Breast epithelium (tissue), 4 donors: Measurements from ENCODE around the gene FBLN2. TPM values are rescaled to one million over a fixed set of nuclear protein-coding genes. Genes with fewer than 3 reads are reported as not detected.

ENCODE experiments used
- DNase-seq, 2 donors: peaks; one replicate each; pipeline ENCODE4 v3.0.0-alpha.2; 2019; ENCODE audit warnings: low spot score in 2 of 2
- H3K27ac ChIP-seq, 2 donors: fragments of 200-600 bp; sonication (generic) in 1 of 2; one replicate each; pipeline ENCODE4 v1.5.1; 2016 to 2019; ENCODE audit warnings: mild to moderate bottlenecking in 1 of 2
- H3K27me3 ChIP-seq, 2 donors: fragments of 200-600 bp; sonication (generic) in 1 of 2; one replicate each; pipeline versions ENCODE4 v1.5.1 to v1.6.0; 2017 to 2019; ENCODE audit warnings: control low read depth in 1 of 2, mild to moderate bottlenecking in 1 of 2
- H3K36me3 ChIP-seq: fragments of 200-600 bp; one replicate; pipeline ENCODE4 v1.5.1; 2019
- H3K4me1 ChIP-seq, 2 donors: fragments of 200-600 bp; sonication (generic); one replicate each; pipeline ENCODE4 v1.5.1; 2016 to 2019; ENCODE audit warnings: control low read depth in 1 of 2
- H3K4me3 ChIP-seq, 3 donors: fragments of 200-600 bp; sonication (generic); 1 replicate in 2 of 3; 2 replicates in 1 of 3; pipeline ENCODE4 v1.5.1; 2016 to 2019; ENCODE audit warnings: mild to moderate bottlenecking in 3 of 3, moderate library complexity in 2 of 3
- H3K9me3 ChIP-seq, 2 donors: fragments of 200-600 bp; sonication (generic) in 1 of 2; one replicate each; pipeline ENCODE4 v1.5.1; 2016 to 2019; ENCODE audit warnings: control low read depth in 1 of 2
- CTCF ChIP-seq, 3 donors: fragments of 450-650 bp; IDR thresholded peaks; one replicate each; pipeline ENCODE4 v1.5.1; 2016 to 2017; ENCODE audit warnings: antibody characterized with exemption in 3 of 3, mild to moderate bottlenecking in 3 of 3, moderate library complexity in 3 of 3
- POLR2A ChIP-seq: fragments of 450-650 bp; IDR thresholded peaks from one replicate; pipeline ENCODE4 v1.6.1; 2016; ENCODE audit warnings: antibody characterized with exemption, mild to moderate bottlenecking, moderate library complexity
- POLR2AphosphoS5 ChIP-seq, 3 donors: sonication (generic); formaldehyde crosslinking; IDR thresholded peaks; one replicate each; pipeline ENCODE4 v1.6.1; 2017; ENCODE audit warnings: antibody characterized with exemption in 3 of 3
- intact Hi-C: fragments of 100-400 bp; cut with DNase I; formaldehyde crosslinking; loops from one replicate; pipeline ENCODE4 v1.15.1; 2023; ENCODE audit warnings: low total_unique reads
- total RNA-seq, 3 donors: library from RNA; depleted of rRNA; stranded (reverse); fragments of >200 nt; gene quantifications; one replicate each; pipeline ENCODE4 v1.1.0, GENCODE V29; 2016

The FBLN2 gene
- total RNA-seq, 3 donors from 2014 or later = 43.5 to 663 (median 81.3) TPM

- H3K4me1 ChIP-seq = no peaks in the 10 kb centered on the region
- no peak overlapping the region for H3K4me3 ChIP-seq
- DNase-seq = no peak
- H3K36me3 ChIP-seq = no peaks in the 10 kb centered on the region
- H3K27me3 ChIP-seq = no peaks in the 10 kb centered on the region
- intact Hi-C loops = loop anchor here (5.0 kb wide), 1 partner anchor 1192 kb away; no protein-coding TSS in a partner anchor
- no peaks in the 10 kb centered on the region for H3K9me3 ChIP-seq
- peak overlapping the region in 1 of 2 donors; percentile 32 for H3K27ac ChIP-seq
- TF ChIP-seq POLR2AphosphoS5 (IDR thresholded peaks at IDR 0.05) (no peak), CTCF (IDR thresholded peaks at IDR 0.05) (no peak), POLR2A (no peak)
Observed at GRCh38 chr3:13569641-13570390, 20.9 kb downstream of the FBLN2 start.

DNA sequence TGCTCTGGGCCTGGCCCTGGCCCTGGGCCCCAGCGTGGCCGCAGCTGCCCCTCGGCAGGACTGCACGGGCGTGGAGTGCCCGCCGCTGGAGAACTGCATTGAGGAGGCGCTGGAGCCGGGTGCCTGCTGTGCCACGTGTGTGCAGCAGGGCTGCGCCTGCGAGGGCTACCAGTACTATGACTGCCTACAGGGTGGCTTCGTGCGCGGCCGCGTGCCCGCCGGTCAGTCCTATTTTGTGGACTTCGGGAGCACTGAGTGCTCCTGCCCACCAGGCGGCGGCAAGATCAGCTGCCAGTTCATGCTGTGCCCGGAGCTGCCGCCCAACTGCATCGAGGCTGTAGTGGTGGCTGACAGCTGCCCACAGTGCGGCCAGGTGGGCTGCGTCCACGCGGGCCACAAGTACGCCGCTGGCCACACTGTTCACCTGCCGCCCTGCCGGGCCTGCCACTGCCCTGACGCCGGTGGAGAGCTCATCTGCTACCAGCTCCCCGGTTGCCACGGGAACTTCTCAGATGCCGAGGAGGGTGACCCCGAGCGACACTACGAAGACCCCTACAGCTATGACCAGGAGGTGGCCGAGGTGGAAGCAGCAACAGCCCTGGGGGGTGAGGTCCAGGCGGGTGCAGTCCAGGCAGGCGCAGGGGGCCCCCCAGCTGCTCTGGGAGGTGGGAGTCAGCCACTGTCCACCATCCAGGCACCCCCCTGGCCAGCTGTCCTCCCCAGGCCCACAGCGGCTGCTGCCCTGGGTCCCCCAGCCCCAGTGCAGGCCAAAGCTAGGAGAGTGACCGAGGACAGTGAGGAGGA is 21.7 kb downstream of the FBLN2 start:
- intact Hi-C loops = loop anchor here (5.0 kb wide), 1 partner anchor 1192 kb away; no protein-coding TSS in a partner anchor
- no peak overlapping the region for H3K4me3 ChIP-seq
- H3K27ac ChIP-seq = no peak overlapping the region
- no peak for DNase-seq
- no peaks in the 10 kb centered on the region for H3K4me1 ChIP-seq
- H3K27me3 ChIP-seq = no peaks in the 10 kb centered on the region
- H3K9me3 ChIP-seq = no peaks in the 10 kb centered on the region
- TF ChIP-seq CTCF (IDR thresholded peaks at IDR 0.05) (no peak), POLR2A (no peak)
- no peaks in the 10 kb centered on the region for H3K36me3 ChIP-seq

- DNase-seq = no peak
- H3K36me3 ChIP-seq = no peaks in the 10 kb centered on the region
Observed at GRCh38 chr3:13571264-13571663, 22.3 kb downstream of the FBLN2 start.

GRCh38 chr3:13571831-13572750 is 23.2 kb downstream of the FBLN2 start:
- Histone ChIP-seq H3K4me1 (no peaks in the 10 kb centered on the region), H3K4me3 (no peak overlapping the region), H3K27ac (peak overlapping the region in 1 of 2 donors; percentile 32), H3K36me3 (no peaks in the 10 kb centered on the region), H3K27me3 (no peaks in the 10 kb centered on the region), H3K9me3 (no peaks in the 10 kb centered on the region)
- TF ChIP-seq CTCF (IDR thresholded peaks at IDR 0.05) (no peak), POLR2AphosphoS5 (IDR thresholded peaks at IDR 0.05) (no peak), POLR2A (no peak)
- intact Hi-C loops = loop anchor here (5.0 kb wide), 1 partner anchor 1190 kb away; no protein-coding TSS in a partner anchor
- no peak for DNase-seq

More at GRCh38 chr3:13571264-13571663, 22.3 kb downstream of the FBLN2 start:
- Histone ChIP-seq H3K4me3 (no peak overlapping the region), H3K9me3 (no peaks in the 10 kb centered on the region), H3K27ac (peak overlapping the region in 1 of 2 donors; percentile 32), H3K27me3 (no peaks in the 10 kb centered on the region), H3K4me1 (no peaks in the 10 kb centered on the region)
- no peak for TF ChIP-seq CTCF (IDR thresholded peaks at IDR 0.05)
- TF ChIP-seq POLR2A = no peak
- intact Hi-C loops = loop anchor here (5.0 kb wide), 1 partner anchor 1191 kb away; no protein-coding TSS in a partner anchor
